Activated naive CD8-positive, alpha-beta T cell (primary cell): ENCODE data around the gene WDR93.
"Not testable (repeated sequence)": the region's sequence is repeated elsewhere in the genome, so short reads cannot be mapped to it uniquely, and the experiment has no call there.

ENCODE experiments used
- H3K27ac Mint-ChIP-seq: one replicate; pipeline ENCODE4 v1.8.0; 2021; ENCODE audit warnings: mixed read lengths
- H3K27me3 Mint-ChIP-seq: one replicate; pipeline ENCODE4 v1.8.0; 2021; ENCODE audit warnings: mixed read lengths
- H3K36me3 Mint-ChIP-seq: one replicate; pipeline ENCODE4 v1.8.0; 2021; ENCODE audit warnings: mixed read lengths
- H3K4me1 Mint-ChIP-seq: one replicate; pipeline ENCODE4 v1.8.0; 2021; ENCODE audit warnings: low read depth, mixed read lengths
- H3K4me3 Mint-ChIP-seq: one replicate; pipeline ENCODE4 v1.8.0; 2021; ENCODE audit warnings: mild to moderate bottlenecking, mixed read lengths
- H3K9me3 Mint-ChIP-seq: one replicate; pipeline ENCODE4 v1.8.0; 2021; ENCODE audit warnings: low read depth, mixed read lengths

The WDR93 gene

DNA sequence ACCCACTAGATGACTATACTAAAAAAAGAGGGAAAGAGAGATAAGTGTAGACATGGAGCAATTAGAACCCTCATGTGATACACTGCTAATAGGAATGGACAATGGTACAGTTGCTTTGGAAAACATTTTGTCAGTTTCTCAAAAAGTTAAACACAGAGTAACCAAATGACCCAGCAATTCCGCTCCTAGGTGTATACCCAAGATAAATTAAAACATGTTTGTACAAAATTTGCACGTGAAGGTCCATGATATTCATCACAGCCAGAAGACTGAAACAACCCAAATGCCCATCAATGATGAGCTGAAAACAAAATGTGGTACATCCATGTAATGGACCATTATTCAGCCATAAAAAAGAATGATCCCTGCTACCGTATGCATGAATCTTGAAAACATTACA is 97.3 kb downstream of the WDR93 start:
- no peak overlapping the region for H3K27ac Mint-ChIP-seq
- H3K9me3 Mint-ChIP-seq, result peaks cover 10% of the 10 kb centered on the region
- H3K4me3 Mint-ChIP-seq, result no peak overlapping the region
- H3K4me1 Mint-ChIP-seq, result no peaks in the 10 kb centered on the region
- peaks cover 4% of the 10 kb centered on the region for H3K27me3 Mint-ChIP-seq
- H3K36me3 Mint-ChIP-seq, result peaks cover 4% of the 10 kb centered on the region

DNA sequence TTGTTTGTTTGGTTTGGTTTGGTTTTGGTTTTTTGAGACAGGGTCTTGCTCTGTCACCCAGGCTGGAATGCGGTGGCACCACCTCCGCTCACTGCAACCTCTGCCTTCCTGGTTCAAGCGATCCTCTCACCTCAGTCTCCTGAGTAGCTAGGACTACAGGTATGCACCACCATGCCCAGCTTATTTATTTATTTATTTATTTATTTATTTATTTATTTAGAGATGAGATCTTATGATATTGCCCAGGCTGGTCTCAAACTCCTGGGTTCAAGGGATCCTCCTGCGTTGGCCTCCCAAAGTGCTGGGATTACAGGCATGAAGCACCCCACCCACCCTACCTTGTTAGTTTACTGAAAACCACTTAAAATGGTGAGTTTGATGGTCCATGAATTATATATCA is 98.0 kb downstream of the WDR93 start:
- not testable (repeated sequence) for H3K4me1 Mint-ChIP-seq, H3K9me3 Mint-ChIP-seq, H3K27ac Mint-ChIP-seq, H3K4me3 Mint-ChIP-seq, H3K27me3 Mint-ChIP-seq, H3K36me3 Mint-ChIP-seq

DNA sequence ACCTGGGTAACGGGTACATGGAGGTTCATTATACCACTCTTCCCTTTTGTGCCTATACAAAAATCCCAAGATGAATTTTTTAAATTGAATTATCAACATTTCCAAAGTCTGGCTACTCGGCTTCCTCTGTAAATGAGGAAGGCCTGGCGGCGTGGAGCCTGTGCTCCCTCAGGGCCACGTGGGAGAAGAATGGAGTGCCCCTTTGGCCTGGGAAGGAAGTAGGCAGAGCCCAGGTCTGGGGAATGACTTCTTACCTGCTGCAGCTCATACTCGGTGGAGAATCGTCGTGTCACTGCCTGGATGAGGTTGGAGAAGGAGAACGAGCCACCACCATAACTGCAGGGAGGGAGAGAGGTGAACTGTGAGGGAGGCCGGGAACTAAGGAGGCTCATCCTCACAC is 99.6 kb downstream of the WDR93 start:
- Mint-ChIP-seq H3K27ac (no peak overlapping the region), H3K4me1 (no peaks in the 10 kb centered on the region), H3K27me3 (peaks cover 5% of the 10 kb centered on the region), H3K4me3 (no peak overlapping the region), H3K36me3 (peaks cover 4% of the 10 kb centered on the region), H3K9me3 (peaks cover 10% of the 10 kb centered on the region)

DNA sequence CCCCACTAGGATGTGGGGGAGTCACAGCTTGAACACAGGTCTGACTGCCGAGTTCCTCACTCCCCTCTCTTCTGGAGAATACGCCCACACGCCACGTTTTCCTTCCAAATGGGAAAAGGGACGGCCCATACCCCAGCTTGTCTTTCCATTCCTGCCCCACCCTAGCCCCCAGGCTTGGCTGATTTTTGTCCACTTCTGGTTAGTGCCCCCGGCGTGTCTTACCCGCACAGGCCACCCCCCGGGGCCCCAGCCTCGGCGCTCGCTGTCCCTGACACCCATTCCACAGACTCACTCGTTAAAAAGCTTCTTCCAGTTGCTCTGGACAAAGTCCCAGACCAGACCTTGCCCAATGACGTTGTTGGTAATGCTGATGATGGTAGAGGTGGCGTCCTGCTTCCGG is 100.0 kb downstream of the WDR93 start:
- H3K27me3 Mint-ChIP-seq, result peaks cover 5% of the 10 kb centered on the region
- H3K4me1 Mint-ChIP-seq, result no peaks in the 10 kb centered on the region
- H3K27ac Mint-ChIP-seq, result no peak overlapping the region
- H3K4me3 Mint-ChIP-seq, result no peak overlapping the region
- peaks cover 4% of the 10 kb centered on the region for H3K36me3 Mint-ChIP-seq
- H3K9me3 Mint-ChIP-seq, result peaks cover 13% of the 10 kb centered on the region

DNA sequence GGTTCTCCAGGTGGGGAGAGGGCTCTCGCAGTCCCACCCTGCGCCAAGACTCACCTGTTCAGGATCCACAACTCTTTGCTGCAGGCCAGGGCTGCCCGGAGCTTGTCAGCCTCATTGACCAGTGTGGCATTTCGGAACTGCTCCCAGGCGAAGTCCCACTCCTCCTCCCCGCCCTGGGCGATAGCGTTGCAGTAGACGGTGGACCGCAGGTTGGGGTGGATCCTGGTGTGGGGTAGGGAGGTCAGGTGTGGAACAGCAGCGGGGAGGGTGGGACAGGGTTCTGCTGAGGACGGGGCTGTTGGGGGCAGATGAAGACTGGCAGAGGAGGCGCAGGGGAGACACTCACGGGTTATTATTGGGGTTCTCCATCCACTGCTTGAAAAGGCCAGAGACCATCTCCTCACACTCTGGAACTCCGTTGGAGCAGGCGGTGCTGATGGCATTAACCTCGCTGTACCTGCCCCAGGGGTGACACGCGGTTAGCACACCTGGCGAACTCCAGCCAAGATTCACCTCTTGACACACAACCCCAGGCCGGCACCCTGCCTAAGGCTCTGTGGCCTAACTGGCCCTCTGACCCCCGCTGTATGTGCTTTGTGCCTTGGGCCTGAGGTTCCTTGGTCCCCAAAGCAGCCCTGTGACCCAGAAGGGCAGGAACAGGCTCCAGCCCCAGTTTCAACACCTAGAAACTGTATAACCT is 101.6 kb downstream of the WDR93 start:
- Mint-ChIP-seq H3K4me3 (no peak overlapping the region), H3K27me3 (peaks cover 5% of the 10 kb centered on the region), H3K4me1 (no peaks in the 10 kb centered on the region), H3K36me3 (peaks cover 4% of the 10 kb centered on the region), H3K9me3 (peaks cover 18% of the 10 kb centered on the region), H3K27ac (no peak overlapping the region)
